K562 (cell line): ENCODE measurements around the gene GNRH2. TPM values are rescaled to one million over a fixed set of nuclear protein-coding genes. Genes with fewer than 3 reads are reported as not detected.

Source experiments
- KDM1A ChIP-seq, 2 experiments: fragments of 450-650 bp; IDR thresholded peaks; 2 replicates each; pipeline ENCODE4 v1.6.1; 2016; ENCODE audit warnings: mild to moderate bottlenecking in 2 of 2
- PHB2 ChIP-seq: fragments of 450-650 bp; IDR thresholded peaks from 2 replicates; pipeline ENCODE4 v1.6.1; 2017; ENCODE audit warnings: low read depth
- PHF8 ChIP-seq: fragments of 200-600 bp; sonication (generic); IDR thresholded peaks from 2 replicates; pipeline ENCODE4 v1.6.1; 2012; ENCODE audit warnings: mixed run types, mild to moderate bottlenecking, inconsistent platforms, low read length, moderate library complexity, borderline replicate concordance
- TCF7 ChIP-seq: sonication (generic); IDR thresholded peaks from 2 replicates; pipeline ENCODE4 v1.6.1; 2016; ENCODE audit warnings: antibody characterized with exemption, borderline replicate concordance
- ZBED1 ChIP-seq: IDR thresholded peaks from 2 replicates; pipeline ENCODE4 v1.6.1; 2014
- ZNF444 ChIP-seq: fragments of 250-450 bp; sonication (Bioruptor Pico); IDR thresholded peaks from 2 replicates; pipeline ENCODE4 v1.4.0; 2020; ENCODE audit warnings: mild to moderate bottlenecking, moderate library complexity
- polyA plus RNA-seq, 8 experiments: library from polyadenylated mRNA; depleted of rRNA in 4 of 8; stranded (reverse) in 5 of 8; unstranded in 3 of 8; fragments of >200 nt; fragmentation: Nextera tagmentation in 2 of 8; fragmentation: Illumina TruSeq in 1 of 8; extraction: Ambion mirVana in 2 of 8; extraction: Trizol in 1 of 8; gene quantifications; 2 replicates each; pipeline versions ENCODE4 v1.2.1 to v1.2.3, GENCODE V29; 2011 to 2014; ENCODE audit warnings: inconsistent platforms in 1 of 8, missing spikeins in 1 of 8
- total RNA-seq, 7 experiments: library from RNA; depleted of rRNA in 6 of 7; stranded (reverse); fragments of >200 nt in 6 of 7; fragmentation: Illumina TruSeq in 2 of 7; extraction: Trizol in 2 of 7; gene quantifications; 2 replicates each; pipeline versions ENCODE4 v1.2.1 to v1.2.3, GENCODE V29; 2011 to 2021; ENCODE audit warnings: low replicate concordance in 1 of 7
- TF ChIP-seq, protein P1 (sequence below): fragments of 450-650 bp; IDR thresholded peaks from 2 replicates; pipeline ENCODE4 v1.6.1; 2014; ENCODE audit warnings: low read depth, mild to moderate bottlenecking, moderate library complexity, borderline replicate concordance
- TF ChIP-seq, protein P2 (sequence below): sonication (generic); formaldehyde crosslinking; IDR thresholded peaks from 2 replicates; pipeline ENCODE4 v1.8.0; 2023; ENCODE audit warnings: mild to moderate bottlenecking, missing genetic modification reagents

GNRH2 gene
- total and polyA plus RNA-seq, 9 of the 15 experiments (the other 6 are each of a cell fraction or from before 2014, with no cell fraction given): 0.11 to 0.50 (median 0.24) TPM; not detected in 5

DNA sequence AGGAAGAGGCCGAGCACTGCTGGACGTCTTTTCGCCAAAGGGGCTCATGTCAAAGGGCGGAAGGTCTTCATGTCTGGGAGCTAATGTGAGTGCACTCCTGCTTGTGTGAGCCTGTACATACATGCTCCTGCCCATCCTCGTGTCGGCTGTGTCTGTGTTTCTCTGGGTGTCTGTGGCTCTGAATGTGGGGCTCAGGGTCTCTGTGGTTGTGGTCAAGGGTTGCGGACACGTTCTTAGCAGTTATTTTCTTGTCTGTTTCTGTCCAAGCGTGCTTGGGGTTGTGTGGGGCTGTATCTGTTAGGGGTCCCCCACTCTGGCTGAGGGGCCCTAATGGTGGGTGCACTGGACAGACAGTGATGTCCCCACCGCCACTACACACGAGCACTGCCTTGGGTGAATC, 38.2 kb downstream of the GNRH2 start (continued):
- TF ChIP-seq, protein P1, sequence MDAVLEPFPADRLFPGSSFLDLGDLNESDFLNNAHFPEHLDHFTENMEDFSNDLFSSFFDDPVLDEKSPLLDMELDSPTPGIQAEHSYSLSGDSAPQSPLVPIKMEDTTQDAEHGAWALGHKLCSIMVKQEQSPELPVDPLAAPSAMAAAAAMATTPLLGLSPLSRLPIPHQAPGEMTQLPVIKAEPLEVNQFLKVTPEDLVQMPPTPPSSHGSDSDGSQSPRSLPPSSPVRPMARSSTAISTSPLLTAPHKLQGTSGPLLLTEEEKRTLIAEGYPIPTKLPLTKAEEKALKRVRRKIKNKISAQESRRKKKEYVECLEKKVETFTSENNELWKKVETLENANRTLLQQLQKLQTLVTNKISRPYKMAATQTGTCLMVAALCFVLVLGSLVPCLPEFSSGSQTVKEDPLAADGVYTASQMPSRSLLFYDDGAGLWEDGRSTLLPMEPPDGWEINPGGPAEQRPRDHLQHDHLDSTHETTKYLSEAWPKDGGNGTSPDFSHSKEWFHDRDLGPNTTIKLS: no peak
- TF ChIP-seq PHF8 (no peak), ZNF444 (CRISPR knock-in tag) (no peak), KDM1A (IDR thresholded peaks at IDR 0.05) (no peak), PHB2 (no peak), ZBED1 (no peak), TCF7 (no peak)
- TF ChIP-seq, protein P2, sequence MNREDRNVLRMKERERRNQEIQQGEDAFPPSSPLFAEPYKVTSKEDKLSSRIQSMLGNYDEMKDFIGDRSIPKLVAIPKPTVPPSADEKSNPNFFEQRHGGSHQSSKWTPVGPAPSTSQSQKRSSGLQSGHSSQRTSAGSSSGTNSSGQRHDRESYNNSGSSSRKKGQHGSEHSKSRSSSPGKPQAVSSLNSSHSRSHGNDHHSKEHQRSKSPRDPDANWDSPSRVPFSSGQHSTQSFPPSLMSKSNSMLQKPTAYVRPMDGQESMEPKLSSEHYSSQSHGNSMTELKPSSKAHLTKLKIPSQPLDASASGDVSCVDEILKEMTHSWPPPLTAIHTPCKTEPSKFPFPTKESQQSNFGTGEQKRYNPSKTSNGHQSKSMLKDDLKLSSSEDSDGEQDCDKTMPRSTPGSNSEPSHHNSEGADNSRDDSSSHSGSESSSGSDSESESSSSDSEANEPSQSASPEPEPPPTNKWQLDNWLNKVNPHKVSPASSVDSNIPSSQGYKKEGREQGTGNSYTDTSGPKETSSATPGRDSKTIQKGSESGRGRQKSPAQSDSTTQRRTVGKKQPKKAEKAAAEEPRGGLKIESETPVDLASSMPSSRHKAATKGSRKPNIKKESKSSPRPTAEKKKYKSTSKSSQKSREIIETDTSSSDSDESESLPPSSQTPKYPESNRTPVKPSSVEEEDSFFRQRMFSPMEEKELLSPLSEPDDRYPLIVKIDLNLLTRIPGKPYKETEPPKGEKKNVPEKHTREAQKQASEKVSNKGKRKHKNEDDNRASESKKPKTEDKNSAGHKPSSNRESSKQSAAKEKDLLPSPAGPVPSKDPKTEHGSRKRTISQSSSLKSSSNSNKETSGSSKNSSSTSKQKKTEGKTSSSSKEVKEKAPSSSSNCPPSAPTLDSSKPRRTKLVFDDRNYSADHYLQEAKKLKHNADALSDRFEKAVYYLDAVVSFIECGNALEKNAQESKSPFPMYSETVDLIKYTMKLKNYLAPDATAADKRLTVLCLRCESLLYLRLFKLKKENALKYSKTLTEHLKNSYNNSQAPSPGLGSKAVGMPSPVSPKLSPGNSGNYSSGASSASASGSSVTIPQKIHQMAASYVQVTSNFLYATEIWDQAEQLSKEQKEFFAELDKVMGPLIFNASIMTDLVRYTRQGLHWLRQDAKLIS (CRISPR knock-in tag): no peak
